HG03575 (cell line): ENCODE measurements around the gene OSBPL5.

Experiments
- ATAC-seq: cut with Tn5 transposase; IDR thresholded peaks from one replicate; pipeline ENCODE4 v1.9.1; 2021; ENCODE audit not compliant: unreplicated experiment, insufficient number of reproducible peaks, low FRiP score; ENCODE audit errors: extremely low read depth

The OSBPL5 gene

DNA sequence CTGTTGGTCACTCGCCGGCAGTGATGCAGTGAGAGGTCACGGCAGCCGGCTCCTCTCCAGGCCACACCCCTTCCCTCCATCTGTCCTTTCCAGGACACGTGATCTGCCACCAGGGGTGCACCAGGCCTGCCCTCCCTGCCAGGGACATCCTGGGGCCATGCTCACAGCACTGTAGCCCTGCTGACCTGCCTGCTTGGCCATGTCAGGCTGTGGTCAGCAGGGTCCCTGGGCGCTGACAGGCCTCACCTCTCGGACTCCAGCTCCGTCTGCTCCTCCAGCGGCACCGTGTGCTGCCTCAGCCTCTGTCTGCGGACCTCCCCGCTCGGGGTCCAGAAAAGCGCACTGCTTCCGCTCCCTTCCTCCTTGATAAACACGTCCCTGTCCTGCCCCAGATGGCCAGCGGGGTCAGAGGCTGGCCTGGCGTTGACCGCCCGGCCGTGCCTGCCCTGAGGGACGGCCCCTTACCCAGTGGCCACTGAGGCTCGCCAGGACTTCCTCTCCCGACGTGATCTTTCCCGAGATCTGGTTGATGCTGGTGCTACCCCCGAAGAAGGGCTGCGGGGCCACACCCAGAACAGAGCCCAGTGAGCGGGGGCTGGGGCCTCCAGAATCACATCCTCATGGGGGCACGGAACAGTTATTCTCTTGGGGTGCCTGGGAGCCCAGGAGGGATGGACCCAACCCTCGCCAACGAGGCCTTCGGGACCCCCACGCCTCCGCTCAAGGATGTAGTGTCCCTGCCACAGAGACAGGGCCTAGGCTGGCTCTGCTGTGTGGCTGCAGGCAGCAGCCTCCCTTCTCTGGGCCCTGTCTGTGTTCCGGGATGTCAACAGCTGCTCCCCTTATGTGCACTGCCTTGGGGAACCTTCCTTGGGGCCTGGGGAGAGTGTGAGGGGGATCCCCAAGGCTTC, 71.6 kb downstream of the OSBPL5 start:
- ATAC-seq: no peak

DNA sequence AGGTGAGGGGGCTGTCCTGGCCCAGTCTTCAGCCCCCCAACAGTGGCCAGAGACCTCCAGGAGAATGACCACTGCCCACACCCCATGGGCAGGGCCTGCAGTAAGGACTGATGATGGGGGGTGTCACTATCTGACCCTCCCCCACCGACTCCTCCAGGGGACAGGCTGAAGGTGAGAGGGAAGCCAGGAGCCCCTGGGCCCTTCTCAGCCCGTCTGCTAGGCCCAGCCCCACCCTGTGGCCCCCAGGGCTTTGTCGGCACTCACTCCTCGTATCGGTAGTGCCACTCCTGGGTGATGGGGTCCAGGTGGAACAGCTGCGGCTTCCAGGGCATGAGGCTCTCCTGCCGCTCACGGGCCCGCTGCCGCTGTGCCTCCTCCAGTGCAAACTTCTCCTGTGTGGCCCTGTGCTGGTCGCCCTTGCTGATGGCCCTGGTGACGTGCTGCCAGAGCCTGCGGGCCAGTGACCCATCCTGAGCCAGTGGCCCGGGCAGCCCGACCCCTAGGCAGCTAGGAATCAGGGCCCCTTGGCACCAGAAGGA, 72.4 kb downstream of the OSBPL5 start:
- ATAC-seq: no peak

DNA sequence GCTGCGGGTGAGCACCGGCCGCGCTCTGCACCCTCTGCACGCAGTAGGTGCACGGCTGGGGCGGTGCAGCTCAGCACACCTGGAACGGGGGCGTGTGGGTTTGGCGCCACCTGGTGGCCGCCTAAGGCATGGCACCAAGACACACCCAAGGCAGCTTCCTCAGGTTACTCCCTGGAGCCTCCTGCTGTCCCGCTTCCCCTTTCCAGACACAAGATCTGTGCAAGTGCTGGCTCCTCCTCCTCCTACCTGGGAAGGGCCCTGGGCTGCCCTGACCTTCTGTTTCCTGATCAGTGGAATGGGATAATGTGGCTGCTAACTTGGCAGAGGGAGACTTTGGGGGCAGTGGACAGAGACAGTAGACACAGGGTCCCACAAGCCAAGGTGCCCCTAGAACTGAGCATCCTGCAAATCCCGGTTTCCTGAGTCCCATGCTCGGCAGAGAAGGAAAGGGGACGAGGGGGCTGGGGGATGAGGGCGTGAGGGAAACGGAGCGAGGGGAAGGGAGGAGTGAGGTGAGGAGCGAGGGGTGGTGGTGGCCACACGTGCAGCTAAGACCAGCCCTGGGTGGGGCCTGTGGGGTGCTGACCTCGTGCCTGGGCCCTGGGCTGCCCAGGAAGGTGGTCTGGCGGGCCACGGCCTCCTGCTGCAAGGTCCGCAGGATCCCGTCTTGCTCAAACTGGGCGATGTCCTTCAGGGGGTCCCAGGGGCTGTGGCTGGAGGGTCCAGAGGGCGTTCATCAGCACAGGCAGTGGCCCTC, 73.1 kb downstream of the OSBPL5 start:
- no peak for ATAC-seq

DNA sequence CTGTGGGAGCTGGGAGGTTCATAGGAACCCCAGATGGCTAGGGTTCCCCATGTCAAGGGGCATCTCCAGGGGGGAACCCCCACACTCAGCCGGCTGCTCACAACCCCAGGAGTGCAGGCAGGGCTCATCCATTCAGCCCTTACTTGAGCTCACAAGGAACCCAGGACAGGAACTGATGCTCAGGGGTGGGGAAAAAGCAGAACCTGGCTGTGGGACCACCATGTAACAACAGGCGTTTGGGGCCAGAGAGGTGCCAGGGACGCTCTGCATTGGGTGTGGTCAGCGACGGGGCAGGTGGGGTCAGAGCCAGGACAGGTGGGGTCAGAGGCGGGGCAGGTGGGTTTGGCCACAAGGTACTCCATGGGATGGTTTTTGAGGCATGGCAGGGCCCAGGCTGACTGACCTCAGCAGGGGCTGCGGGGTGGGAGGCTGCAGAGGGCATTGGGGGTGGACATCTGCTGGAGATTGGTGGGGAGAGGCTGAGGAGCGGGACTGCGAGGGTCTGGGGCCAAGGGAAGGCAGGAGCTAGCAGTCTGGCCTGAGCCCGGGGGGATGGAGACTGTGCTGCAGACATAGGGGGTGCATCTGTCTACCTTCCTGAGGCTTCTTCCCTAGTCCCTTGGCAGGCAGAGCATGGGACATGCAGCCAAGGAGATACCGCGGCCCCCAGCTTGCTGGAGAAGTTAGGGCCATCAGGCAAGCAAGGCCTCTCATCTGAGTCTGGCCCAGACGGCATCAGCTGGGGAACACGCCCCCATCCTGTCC, 73.8 kb downstream of the OSBPL5 start:
- no peak for ATAC-seq

GRCh38 chr11:3090096-3090901, 74.8 kb downstream of the OSBPL5 start:
- ATAC-seq: no peak

GRCh38 chr11:3089236-3090061, 75.7 kb downstream of the OSBPL5 start:
- ATAC-seq: no peak

GRCh38 chr11:3088806-3089205, 76.3 kb downstream of the OSBPL5 start:
- ATAC-seq: no peak

- no peak for ATAC-seq
Observed at GRCh38 chr11:3087821-3088800, 77.0 kb downstream of the OSBPL5 start.

DNA sequence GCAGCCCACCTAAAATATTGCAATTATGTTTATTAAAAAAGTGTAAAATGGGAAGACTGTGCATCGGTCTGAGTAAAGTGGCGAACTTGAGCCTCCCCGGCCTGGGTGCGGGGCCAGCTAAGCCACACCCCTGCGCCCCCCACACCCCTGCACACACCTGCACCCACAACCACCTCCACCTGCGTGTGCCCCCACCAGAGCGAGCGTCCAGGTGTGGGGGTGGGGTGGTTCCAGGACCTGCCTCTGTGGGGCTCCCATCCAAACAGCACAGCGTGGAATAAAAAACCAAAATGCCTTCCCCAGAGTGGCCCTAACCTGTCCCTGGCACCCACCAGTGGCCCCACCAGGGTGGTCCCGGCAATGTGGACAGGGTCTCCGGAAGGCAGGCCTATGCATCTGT, 77.7 kb downstream of the OSBPL5 start:
- ATAC-seq: no peak

- no peak for ATAC-seq
Observed at GRCh38 chr11:3086671-3087150, 78.4 kb downstream of the OSBPL5 start.

- ATAC-seq: no peak
Observed at GRCh38 chr11:3086114-3086513, 79.0 kb downstream of the OSBPL5 start.

DNA sequence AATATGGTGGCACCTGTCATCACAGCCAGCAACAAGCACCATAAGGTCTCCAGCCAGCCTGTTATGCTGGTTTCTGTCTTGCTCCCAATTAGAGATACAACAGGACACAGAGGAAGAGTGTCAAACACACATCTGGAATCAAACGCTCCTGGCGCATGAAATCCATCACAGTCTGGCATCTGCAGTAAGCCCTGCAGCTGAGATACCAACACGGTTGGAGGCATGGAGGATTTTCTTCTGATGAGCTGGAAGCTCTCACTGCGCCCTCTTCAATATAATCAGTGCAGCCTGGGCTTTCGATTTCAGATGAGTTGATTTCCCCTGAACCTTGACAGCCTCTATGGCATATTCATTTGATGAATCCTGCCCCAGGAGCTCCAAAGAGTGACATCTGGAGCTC, 80.1 kb downstream of the OSBPL5 start:
- ATAC-seq: no peak

DNA sequence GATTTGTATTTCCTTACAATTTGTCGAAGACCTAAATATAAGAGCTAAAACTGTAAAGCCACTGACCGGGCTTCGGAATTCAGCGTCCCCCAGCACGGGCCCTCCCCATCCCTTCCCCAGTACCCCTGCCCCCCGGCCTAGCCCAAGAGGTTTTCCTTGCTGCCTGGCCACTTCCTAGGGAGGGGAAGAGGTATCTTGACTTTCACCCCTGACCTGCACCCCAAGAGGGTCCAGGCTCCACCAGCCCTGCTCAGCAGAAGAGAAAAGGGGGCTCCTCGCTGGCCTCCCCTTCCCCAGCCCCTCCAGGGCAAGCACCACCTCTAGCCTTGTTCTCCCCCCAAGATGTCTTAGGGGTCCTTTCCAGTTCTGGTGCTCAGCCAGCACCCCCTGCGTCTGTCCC, 81.8 kb downstream of the OSBPL5 start:
- ATAC-seq: no peak

DNA sequence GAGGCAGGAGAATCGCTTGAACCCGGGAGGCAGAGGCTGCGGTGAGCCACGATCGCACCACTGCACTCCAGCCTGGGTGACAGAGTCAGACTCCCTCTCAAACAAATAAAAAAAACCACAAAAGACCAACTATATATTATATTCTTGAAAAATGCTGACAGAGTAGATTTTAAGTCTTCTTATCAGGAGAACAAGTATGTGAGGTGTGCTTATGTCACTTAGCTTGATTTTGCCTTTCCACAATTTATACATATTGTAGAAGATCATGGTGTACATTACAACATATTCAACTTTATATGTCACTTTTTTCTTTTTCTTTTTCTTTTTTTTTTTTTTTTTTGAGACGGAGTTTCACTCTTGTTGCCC, 83.7 kb downstream of the OSBPL5 start:
- no peak for ATAC-seq

DNA sequence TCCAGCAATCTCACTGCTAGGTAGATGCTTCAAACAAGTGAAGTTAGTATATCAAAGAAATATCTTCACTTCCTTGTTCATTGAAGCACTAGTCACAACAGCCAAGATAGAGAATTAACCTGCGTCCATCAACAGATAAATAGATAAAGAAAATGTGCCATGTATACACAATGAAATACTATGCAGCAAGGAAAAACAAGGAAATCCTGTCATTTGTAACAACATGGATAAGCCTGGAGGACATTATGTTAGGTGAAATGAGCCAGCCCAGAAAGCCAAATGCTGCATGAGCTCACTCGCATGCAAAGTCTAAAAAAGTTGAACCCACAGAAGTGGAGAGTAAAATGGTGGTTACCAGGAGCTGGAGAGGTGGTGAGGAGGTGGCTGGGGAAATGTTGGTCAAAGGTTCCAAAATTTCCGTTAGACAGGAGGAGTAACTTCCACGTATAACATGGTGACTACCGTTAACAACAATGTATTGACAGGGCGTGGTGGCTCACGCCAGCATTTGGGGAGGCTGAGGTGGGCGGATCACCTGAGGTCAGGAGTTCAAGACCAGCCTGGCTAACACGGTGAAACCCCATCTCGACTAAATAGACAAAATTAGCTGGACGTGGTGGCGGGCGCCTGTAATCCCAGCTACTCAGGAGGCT, 84.3 kb downstream of the OSBPL5 start:
- no peak for ATAC-seq

DNA sequence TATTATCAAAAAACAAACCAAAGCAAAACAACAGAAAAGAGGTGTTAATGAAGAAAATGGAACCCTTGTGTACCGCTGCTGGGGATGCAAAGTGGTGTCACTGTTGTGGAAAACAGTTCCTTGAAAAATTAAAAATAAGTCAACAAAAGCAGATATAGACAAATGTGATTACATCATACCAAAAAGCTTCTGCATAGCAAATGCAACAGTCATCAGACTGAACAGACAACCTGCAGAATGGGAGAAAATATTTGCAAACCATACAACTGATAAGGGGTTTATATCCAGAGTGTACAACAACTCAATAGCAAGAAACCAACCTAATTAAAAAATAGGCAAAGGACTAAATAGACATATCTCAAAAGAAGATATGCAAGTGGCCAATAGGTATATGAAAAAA, 85.0 kb downstream of the OSBPL5 start:
- ATAC-seq: no peak
